ENCODE results near the gene TRAPPC3. TPM values are rescaled to one million over a fixed set of nuclear protein-coding genes. Genes with fewer than 3 reads are reported as not detected.

The TRAPPC3 gene
- total and polyA plus RNA-seq, 2 experiments from 2014 or later = 99.6 to 125 TPM

DNA sequence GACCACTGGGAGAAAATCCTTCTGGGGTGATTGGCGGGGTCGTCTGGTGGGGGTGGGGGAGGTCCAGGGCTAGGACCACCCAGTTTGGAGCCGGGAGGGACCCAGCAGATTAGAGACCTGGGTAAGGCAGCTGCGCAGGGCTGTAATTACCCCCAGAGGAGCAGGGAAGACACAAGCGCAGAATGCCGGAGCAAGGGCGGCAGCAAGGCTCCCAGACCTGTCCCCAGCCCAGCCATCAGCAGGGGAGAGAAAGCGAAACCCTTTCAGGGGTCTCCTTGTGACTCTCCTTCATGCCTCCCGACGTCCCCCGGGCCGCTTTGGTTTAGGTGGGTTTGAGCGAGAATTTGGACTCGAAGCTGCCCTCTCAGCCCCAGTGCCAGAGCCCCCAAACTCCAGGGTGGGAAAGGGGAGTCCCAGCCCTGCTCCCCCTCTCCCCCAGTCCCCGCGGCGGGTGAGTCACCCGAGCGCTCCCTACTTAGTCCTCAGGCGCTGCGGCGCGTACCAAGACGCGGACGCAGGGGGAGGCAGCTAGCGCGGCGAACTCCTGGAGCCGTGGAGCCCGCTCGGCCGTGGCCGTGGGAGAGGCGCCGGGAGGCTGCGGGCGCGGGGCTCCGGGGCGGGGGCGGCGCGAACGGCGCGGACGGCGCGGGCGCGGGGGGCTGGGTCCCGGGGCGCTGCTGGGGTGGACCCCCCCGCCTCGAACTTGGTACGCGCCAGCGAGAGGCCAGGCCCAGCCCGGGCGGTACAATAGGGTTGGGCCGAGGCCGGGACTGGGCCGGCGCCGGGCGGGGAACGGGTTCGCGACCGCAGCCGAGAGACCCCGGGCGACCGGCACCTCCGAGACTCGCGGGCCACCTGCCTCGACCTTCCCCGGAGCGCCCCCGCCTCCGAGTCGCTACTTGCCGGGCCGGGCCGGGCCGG is 6.4 kb upstream of the TRAPPC3 start, which contains the start of gene MAP7D1:
MAP7D1 (plus strand) TSS at position 753 of the 921 bp plus-strand sequence. CDS start 258 bp downstream, outside the sequence.
- H3K4me3 ChIP-seq = peak within 1 kb of the TSS; percentile 78
- peaks cover 32% of the 10 kb centered on the region for H3K4me1 ChIP-seq (ENCODE audit: low read depth)
- peak within 1 kb of the TSS; percentile 97 for H3K27ac ChIP-seq
- DNase-seq (ENCODE audit: low read depth in 1 of 2, low spot score in 1 of 2) = peak; percentile 87 to 88
- no peaks in the 10 kb centered on the region for H3K9me3 ChIP-seq (ENCODE audit: low read depth)
- no peaks in the 10 kb centered on the region for H3K36me3 ChIP-seq
- TF ChIP-seq, protein P1, sequence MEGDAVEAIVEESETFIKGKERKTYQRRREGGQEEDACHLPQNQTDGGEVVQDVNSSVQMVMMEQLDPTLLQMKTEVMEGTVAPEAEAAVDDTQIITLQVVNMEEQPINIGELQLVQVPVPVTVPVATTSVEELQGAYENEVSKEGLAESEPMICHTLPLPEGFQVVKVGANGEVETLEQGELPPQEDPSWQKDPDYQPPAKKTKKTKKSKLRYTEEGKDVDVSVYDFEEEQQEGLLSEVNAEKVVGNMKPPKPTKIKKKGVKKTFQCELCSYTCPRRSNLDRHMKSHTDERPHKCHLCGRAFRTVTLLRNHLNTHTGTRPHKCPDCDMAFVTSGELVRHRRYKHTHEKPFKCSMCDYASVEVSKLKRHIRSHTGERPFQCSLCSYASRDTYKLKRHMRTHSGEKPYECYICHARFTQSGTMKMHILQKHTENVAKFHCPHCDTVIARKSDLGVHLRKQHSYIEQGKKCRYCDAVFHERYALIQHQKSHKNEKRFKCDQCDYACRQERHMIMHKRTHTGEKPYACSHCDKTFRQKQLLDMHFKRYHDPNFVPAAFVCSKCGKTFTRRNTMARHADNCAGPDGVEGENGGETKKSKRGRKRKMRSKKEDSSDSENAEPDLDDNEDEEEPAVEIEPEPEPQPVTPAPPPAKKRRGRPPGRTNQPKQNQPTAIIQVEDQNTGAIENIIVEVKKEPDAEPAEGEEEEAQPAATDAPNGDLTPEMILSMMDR (IDR thresholded peaks at IDR 0.05; ENCODE audit: low read depth, low read length) = no peak
- no peaks in the 10 kb centered on the region for H3K27me3 ChIP-seq

DNA sequence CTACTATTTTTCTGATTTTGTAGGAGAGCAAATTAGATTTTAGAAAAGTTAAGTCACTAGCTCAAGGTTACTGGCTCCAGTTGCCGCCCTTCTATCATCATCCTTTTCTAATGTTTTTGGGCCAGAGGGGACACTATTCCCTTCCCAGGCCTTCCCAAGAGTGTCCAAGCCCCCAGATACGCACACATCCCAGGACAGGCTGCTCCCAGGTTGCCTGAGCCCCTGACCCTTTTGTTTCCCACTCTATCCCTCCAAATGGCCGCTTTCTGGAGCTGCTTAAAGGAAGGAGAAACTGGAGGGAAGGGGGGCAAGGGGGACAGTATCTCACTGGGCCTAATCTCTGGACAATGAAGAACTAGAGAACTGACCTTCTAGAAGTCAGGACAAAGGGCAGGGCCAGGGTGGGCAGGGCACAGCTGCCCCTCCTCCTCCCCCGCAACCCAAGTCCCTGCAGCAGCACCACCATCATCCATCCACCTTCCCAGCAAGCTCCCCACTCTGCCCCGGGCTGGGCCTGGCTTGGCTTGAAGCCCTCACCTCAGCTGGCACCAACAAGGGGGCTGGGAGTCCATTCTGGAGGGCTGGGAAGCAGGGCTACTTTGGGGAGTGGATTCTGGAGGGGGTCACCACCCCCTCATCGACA is 5.6 kb upstream of the TRAPPC3 start:
- TF ChIP-seq, protein P1 (IDR thresholded peaks at IDR 0.05; ENCODE audit: low read depth, low read length) = no peak
- Histone ChIP-seq H3K27me3 (no peaks in the 10 kb centered on the region), H3K4me3 (peak overlapping the region; percentile 78), H3K4me1 (ENCODE audit: low read depth) (peaks cover 38% of the 10 kb centered on the region), H3K36me3 (no peaks in the 10 kb centered on the region), H3K9me3 (ENCODE audit: low read depth) (no peaks in the 10 kb centered on the region), H3K27ac (peak overlapping the region; percentile 97)
- DNase-seq (ENCODE audit: low read depth in 1 of 2, low spot score in 1 of 2) = peak; percentile 37 to 55

DNA sequence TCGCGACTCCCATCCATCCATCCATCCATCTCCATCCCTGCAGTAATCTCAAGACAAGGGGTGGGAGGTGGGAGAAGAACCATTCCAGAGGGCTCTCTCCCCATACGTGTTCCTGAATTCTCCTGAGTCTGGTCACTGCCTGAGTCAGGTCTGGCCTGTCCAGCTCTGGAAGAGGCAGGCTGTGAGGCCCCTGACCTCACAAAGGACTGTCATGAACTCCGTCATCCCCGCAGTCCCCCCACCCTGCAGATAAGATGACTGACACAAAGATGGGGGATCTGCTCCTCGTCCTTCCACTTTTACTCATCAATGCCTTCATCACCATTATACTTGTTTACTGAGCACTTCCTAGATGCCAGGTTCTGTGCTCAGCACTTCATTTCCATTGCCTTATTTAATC is 5.0 kb upstream of the TRAPPC3 start:
- Histone ChIP-seq H3K4me3 (no peak overlapping the region), H3K27me3 (no peaks in the 10 kb centered on the region), H3K27ac (peak overlapping the region; percentile 97), H3K9me3 (ENCODE audit: low read depth) (no peaks in the 10 kb centered on the region), H3K4me1 (ENCODE audit: low read depth) (peaks cover 40% of the 10 kb centered on the region), H3K36me3 (no peaks in the 10 kb centered on the region)
- DNase-seq (ENCODE audit: low read depth in 1 of 2, low spot score in 1 of 2) = no peak
- TF ChIP-seq, protein P1 (IDR thresholded peaks at IDR 0.05; ENCODE audit: low read depth, low read length) = no peak

DNA sequence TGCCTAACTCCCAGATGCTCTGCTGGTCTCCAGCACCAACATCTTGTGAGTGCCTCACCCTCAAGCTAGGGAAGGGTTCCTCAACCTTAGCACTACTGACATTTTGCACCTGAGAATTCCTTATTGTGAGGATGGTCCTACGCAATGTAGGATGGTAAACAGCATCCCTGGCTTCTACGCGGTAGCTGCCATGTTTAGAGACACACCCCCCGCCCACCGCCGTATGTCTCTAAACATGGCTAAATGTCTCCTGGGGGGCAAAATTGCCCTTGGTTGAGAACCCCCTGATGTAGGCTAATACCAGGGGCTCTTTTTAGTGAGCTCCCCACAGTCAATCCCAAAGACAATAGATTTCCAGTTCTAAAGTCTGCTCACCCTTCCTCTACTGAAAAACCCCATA is 4.2 kb upstream of the TRAPPC3 start:
- DNase-seq (ENCODE audit: low read depth in 1 of 2, low spot score in 1 of 2) = no peak
- H3K4me1 ChIP-seq (ENCODE audit: low read depth) = peaks cover 39% of the 10 kb centered on the region
- no peak overlapping the region for H3K4me3 ChIP-seq
- H3K27me3 ChIP-seq = no peaks in the 10 kb centered on the region
- no peaks in the 10 kb centered on the region for H3K36me3 ChIP-seq
- TF ChIP-seq, protein P1 (IDR thresholded peaks at IDR 0.05; ENCODE audit: low read depth, low read length) = no peak
- no peaks in the 10 kb centered on the region for H3K9me3 ChIP-seq (ENCODE audit: low read depth)
- H3K27ac ChIP-seq = peak overlapping the region; percentile 97

DNA sequence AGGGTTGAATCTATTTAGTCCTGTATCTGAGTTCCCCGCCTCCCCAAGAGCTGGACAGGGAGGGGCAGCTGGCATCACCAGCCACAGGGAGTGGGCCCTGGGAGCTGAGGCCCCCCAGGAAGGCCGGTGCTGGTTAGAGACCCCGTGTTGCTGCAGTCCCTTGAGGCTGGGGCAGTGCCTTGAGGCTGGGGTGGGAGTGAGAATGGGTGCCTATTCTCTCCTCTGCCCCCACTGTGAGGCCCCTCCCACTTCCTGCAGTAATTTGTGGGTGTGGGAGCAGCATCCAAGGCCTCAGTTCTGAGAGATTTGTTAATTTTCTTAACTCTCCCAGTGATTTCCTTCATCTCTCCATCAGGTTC is 2.5 kb upstream of the TRAPPC3 start:
- peak in 1 of 2 donors; percentile 35 for DNase-seq (ENCODE audit: low read depth in 1 of 2, low spot score in 1 of 2)
- no peaks in the 10 kb centered on the region for H3K36me3 ChIP-seq
- peaks cover 29% of the 10 kb centered on the region for H3K4me1 ChIP-seq (ENCODE audit: low read depth)
- no peak overlapping the region for H3K27ac ChIP-seq
- TF ChIP-seq, protein P1 (IDR thresholded peaks at IDR 0.05; ENCODE audit: low read depth, low read length) = no peak
- H3K27me3 ChIP-seq = no peaks in the 10 kb centered on the region
- no peaks in the 10 kb centered on the region for H3K9me3 ChIP-seq (ENCODE audit: low read depth)
- H3K4me3 ChIP-seq = no peak overlapping the region
